ENCODE measurements around the gene B4GALT4.

B4GALT4 gene

GRCh38 chr3:119261055-119261454 is 20.4 kb upstream of the B4GALT4 start:
- TF ChIP-seq CTCF (IDR thresholded peaks at IDR 0.05; ENCODE audit: low read depth, low read length), result no peak

GRCh38 chr3:119259821-119260220 is 19.1 kb upstream of the B4GALT4 start:
- no peak overlapping the region for H3K4me3 ChIP-seq (ENCODE audit: low read depth, low read length)
- TF ChIP-seq CTCF (IDR thresholded peaks at IDR 0.05; ENCODE audit: low read depth, low read length), result no peak

More at GRCh38 chr3:119261055-119261454, 20.4 kb upstream of the B4GALT4 start:
- H3K4me3 ChIP-seq (ENCODE audit: low read depth, low read length), result no peak overlapping the region

GRCh38 chr3:119258915-119259314 is 18.2 kb upstream of the B4GALT4 start:
- H3K4me3 ChIP-seq (ENCODE audit: low read depth, low read length), result no peak overlapping the region
- TF ChIP-seq CTCF (IDR thresholded peaks at IDR 0.05; ENCODE audit: low read depth, low read length), result no peak

GRCh38 chr3:119257654-119258410 is 17.2 kb upstream of the B4GALT4 start:
- H3K4me3 ChIP-seq (ENCODE audit: low read depth, low read length), result no peak overlapping the region
- no peak for TF ChIP-seq CTCF (IDR thresholded peaks at IDR 0.05; ENCODE audit: low read depth, low read length)

- TF ChIP-seq CTCF (IDR thresholded peaks at IDR 0.05; ENCODE audit: low read depth, low read length), result no peak
- no peak overlapping the region for H3K4me3 ChIP-seq (ENCODE audit: low read depth, low read length)
These were observed 16.4 kb upstream of the B4GALT4 start for GRCh38 chr3:119257111-119257510.

- no peak overlapping the region for H3K4me3 ChIP-seq (ENCODE audit: low read depth, low read length)
These were observed 14.5 kb upstream of the B4GALT4 start for GRCh38 chr3:119255214-119255613.

More at GRCh38 chr3:119255214-119255613, 14.5 kb upstream of the B4GALT4 start:
- TF ChIP-seq CTCF (IDR thresholded peaks at IDR 0.05; ENCODE audit: low read depth, low read length), result no peak
